SH-SY5Y (cell line): ENCODE results near the gene HDHD5.

ENCODE experiments used
- GATA2 ChIP-seq: IDR thresholded peaks from 2 replicates; pipeline ENCODE4 v1.6.1; 2011; ENCODE audit warnings: mild to moderate bottlenecking, low read depth, low read length
- GATA3 ChIP-seq: IDR thresholded peaks from 2 replicates; pipeline ENCODE4 v1.6.1; 2011; ENCODE audit warnings: low read depth, mild to moderate bottlenecking, low read length, moderate library complexity

DNA sequence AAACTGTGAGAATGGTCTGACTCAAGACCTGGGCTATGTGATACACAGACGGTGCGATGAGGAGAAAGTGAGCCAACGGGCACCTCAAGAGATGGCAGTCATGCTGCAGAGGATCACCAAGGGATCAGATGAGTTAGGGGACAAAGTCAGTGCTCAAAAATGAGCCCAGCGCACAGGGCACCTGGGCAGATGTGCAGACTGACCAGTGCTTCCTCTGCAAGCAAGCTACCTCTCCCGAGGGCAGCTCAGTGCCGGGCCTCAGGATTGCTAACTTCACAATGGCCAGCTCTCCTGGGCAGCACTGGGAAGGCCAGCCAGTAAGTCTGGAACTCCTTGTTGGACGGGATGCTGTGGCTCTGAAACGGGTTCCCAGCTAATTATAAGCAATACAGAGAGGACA lies 15.3 kb downstream of the HDHD5 start:
- TF ChIP-seq GATA2 (no peak), GATA3 (no peak)
